Endothelial cell of umbilical vein (primary cell): Measurements from ENCODE around the gene MGST3. TPM values are rescaled to one million over a fixed set of nuclear protein-coding genes. Genes with fewer than 3 reads are reported as not detected.
A peak's percentile ranks its signal among the peaks of the same experiment; 100 is the strongest.

Source experiments
- BruUV-seq: library from RNA; stranded (reverse); fragments of 400-500 nt; replicated peaks from 2 replicates; lab custom pipeline; 2021; lab: Mats Ljungman, UMichigan
- CTCF ChIA-PET: fragments of 300-600, 350-600 bp; sonication (Branson Sonifier 250); formaldehyde crosslinking; loops from one replicate; lab custom pipeline; 2021; ENCODE audit warnings: antibody characterized with exemption, inconsistent platforms; lab: Charles Lee
- POLR2A ChIA-PET: fragments of 300-600, 350-600 bp; sonication (Branson Sonifier 250); formaldehyde crosslinking; loops from one replicate; lab custom pipeline; 2021; ENCODE audit warnings: antibody characterized with exemption, inconsistent platforms; lab: Charles Lee
- DNase-seq: peaks from one replicate; pipeline ENCODE4 v3.0.0-alpha.2; 2011; ENCODE audit warnings: low read depth, low spot score
- FAIRE-seq: peaks from 2 replicates; lab custom pipeline; 2011; peaks lifted over from hg19 to GRCh38; lab: Jason Lieb, UNC
- H2AFZ ChIP-seq: 2 replicates; pipeline ENCODE4 v1.6.0; 2012; ENCODE audit warnings: low read depth, low read length, control low read depth, inconsistent platforms
- H3K27ac ChIP-seq: 2 replicates; pipeline ENCODE4 v1.5.1; 2011; ENCODE audit warnings: low read depth, mild to moderate bottlenecking, control low read depth, low read length, moderate library complexity; ENCODE audit not compliant: insufficient read depth
- H3K27me3 ChIP-seq, 2 experiments: 2 replicates each; pipeline versions ENCODE4 v1.6.0 to v1.6.1; 2011; ENCODE audit warnings: low read length in 2 of 2, mixed read lengths in 1 of 2; ENCODE audit not compliant: control insufficient read depth in 2 of 2, insufficient read depth in 2 of 2
- H3K36me3 ChIP-seq, 2 experiments: 2 replicates in 1 of 2; 3 replicates in 1 of 2; pipeline ENCODE4 v1.5.1; 2011; ENCODE audit warnings: low read length in 2 of 2, mild to moderate bottlenecking in 1 of 2, moderate library complexity in 1 of 2; ENCODE audit not compliant: control insufficient read depth in 2 of 2, insufficient read depth in 2 of 2; ENCODE audit errors: extremely low read depth in 1 of 2
- H3K4me1 ChIP-seq: 3 replicates; pipeline ENCODE4 v1.5.1; 2011; ENCODE audit warnings: mild to moderate bottlenecking, low read length; ENCODE audit not compliant: control insufficient read depth, insufficient read depth; ENCODE audit errors: extremely low read depth
- H3K4me2 ChIP-seq: 2 replicates; pipeline ENCODE4 v1.6.1; 2011; ENCODE audit warnings: low read length, control low read depth, mixed read lengths; ENCODE audit not compliant: insufficient read depth
- H3K4me3 ChIP-seq, 3 experiments: fragments of 200-600 bp in 1 of 3; sonication (generic), shearing (Covaris generic) in 1 of 3; replicated peaks in 1 of 3; 2 replicates each; pipeline ENCODE4 v1.5.1; 2011 to 2016; ENCODE audit warnings: control low read depth in 3 of 3, low read length in 3 of 3, mild to moderate bottlenecking in 2 of 3, inconsistent platforms in 1 of 3, low read depth in 1 of 3, moderate library complexity in 1 of 3; ENCODE audit not compliant: insufficient read depth in 1 of 3
- H3K79me2 ChIP-seq: 2 replicates; pipeline ENCODE4 v1.6.0; 2012; ENCODE audit warnings: low read length, inconsistent platforms; ENCODE audit not compliant: control insufficient read depth, insufficient read depth
- H3K9ac ChIP-seq: replicated peaks from 2 replicates; pipeline ENCODE3; 2011; ENCODE audit warnings: low read length, control low read depth; ENCODE audit not compliant: insufficient read depth; ENCODE audit errors: extremely low read depth
- H3K9me1 ChIP-seq: replicated peaks from 3 replicates; pipeline ENCODE4 v1.6.0; 2011; ENCODE audit warnings: mild to moderate bottlenecking, low read length; ENCODE audit not compliant: control insufficient read depth, insufficient read depth; ENCODE audit errors: extremely low read depth
- H3K9me3 ChIP-seq: replicated peaks from 2 replicates; pipeline ENCODE4 v1.5.1; 2012; ENCODE audit warnings: low read length, inconsistent platforms; ENCODE audit not compliant: control insufficient read depth, insufficient read depth
- H4K20me1 ChIP-seq: replicated peaks from 2 replicates; pipeline ENCODE3; 2011; ENCODE audit warnings: mild to moderate bottlenecking, low read length; ENCODE audit not compliant: control insufficient read depth, insufficient read depth; ENCODE audit errors: extremely low read depth
- CTCF ChIP-seq, 2 donors: IDR thresholded peaks; 1 replicate in 1 of 2; 2 replicates in 1 of 2; pipeline ENCODE4 v1.5.1; 2011; ENCODE audit warnings: low read length in 2 of 2, mild to moderate bottlenecking in 2 of 2, moderate library complexity in 2 of 2, control low read depth in 1 of 2, inconsistent platforms in 1 of 2, low read depth in 1 of 2; ENCODE audit not compliant: insufficient read depth in 1 of 2; ENCODE audit errors: extremely low read depth in 1 of 2
- EZH2 ChIP-seq: IDR thresholded peaks from 2 replicates; pipeline ENCODE4 v1.6.1; 2012; ENCODE audit warnings: borderline replicate concordance, low read depth, mild to moderate bottlenecking, moderate library complexity, low read length, inconsistent platforms; ENCODE audit not compliant: severe bottlenecking
- FOS ChIP-seq: IDR thresholded peaks from 2 replicates; pipeline ENCODE4 v1.6.1; 2011; ENCODE audit warnings: mild to moderate bottlenecking, low read length, moderate library complexity, borderline replicate concordance; ENCODE audit not compliant: insufficient read depth
- GATA2 ChIP-seq: IDR thresholded peaks from 2 replicates; pipeline ENCODE4 v1.7.0; 2011; ENCODE audit warnings: low read depth, mild to moderate bottlenecking, moderate library complexity, mixed read lengths, low read length; ENCODE audit not compliant: insufficient read length, insufficient read depth
- JUN ChIP-seq: IDR thresholded peaks from 2 replicates; pipeline ENCODE4 v1.6.1; 2011; ENCODE audit warnings: borderline replicate concordance, low read depth; ENCODE audit not compliant: insufficient read length, insufficient read depth
- MAX ChIP-seq: IDR thresholded peaks from 2 replicates; pipeline ENCODE4 v1.6.1; 2011; ENCODE audit not compliant: insufficient read depth, insufficient read length
- MYC ChIP-seq: IDR thresholded peaks from one replicate; pipeline ENCODE4 v1.6.1; 2011; ENCODE audit warnings: mild to moderate bottlenecking, low read depth, low read length
- POLR2A ChIP-seq: IDR thresholded peaks from 2 replicates; pipeline ENCODE4 v1.6.1; 2012; ENCODE audit warnings: low read depth, mild to moderate bottlenecking, control low read depth, low read length
- dilution Hi-C: fragments of 300-500 bp; cut with MboI; formaldehyde crosslinking; loops from one replicate; pipeline ENCODE4 v1.15.0; 2019; ENCODE audit warnings: low sequenced_read_pairs; ENCODE audit not compliant: extremely low pct_ligation_motif_present
- intact Hi-C: fragments of 100-400 bp; cut with micrococcal nuclease; formaldehyde crosslinking; loops from one replicate; pipeline ENCODE4 v1.10.0; 2022
- polyA plus RNA-seq, 4 experiments: library from polyadenylated mRNA; depleted of rRNA in 3 of 4; stranded (reverse) in 3 of 4; unstranded in 1 of 4; fragments of >200 nt; gene quantifications; 2 replicates each; pipeline versions ENCODE4 v1.2.1 to v1.2.3, GENCODE V29; 2011 to 2012; ENCODE audit warnings: missing spikeins in 1 of 4
- total RNA-seq: library from RNA; stranded (reverse); gene quantifications from 2 replicates; pipeline ENCODE4 v1.2.3, GENCODE V29; 2021

Gene MGST3
- total and polyA plus RNA-seq, 2 donors (not counting 3 experiments of a cell fraction or from before 2014, with no cell fraction given) = 164 to 288 TPM

GRCh38 chr1:165662186-165662585 is 31.2 kb downstream of the MGST3 start:
- H3K4me2 ChIP-seq = no peak overlapping the region
- H3K9ac ChIP-seq = no peak overlapping the region
- H4K20me1 ChIP-seq = no peaks in the 10 kb centered on the region
- H3K9me3 ChIP-seq = no peaks in the 10 kb centered on the region
- no peaks in the 10 kb centered on the region for H3K9me1 ChIP-seq
- no peaks in the 10 kb centered on the region for H3K79me2 ChIP-seq
- TF ChIP-seq GATA2 = no peak
- TF ChIP-seq MAX = no peak
- no peak for TF ChIP-seq FOS
- no peak for TF ChIP-seq MYC
- no peak for TF ChIP-seq EZH2
- TF ChIP-seq JUN = no peak
- TF ChIP-seq POLR2A = no peak
- no peak overlapping the region for H3K27ac ChIP-seq
- DNase-seq = no peak
- ChIA-PET POLR2A (no interaction called here), CTCF (no interaction called here)
- no TSS peak for BruUV-seq
- peaks cover 5 to 15% of the 10 kb centered on the region in 2 experiments for H3K36me3 ChIP-seq
- no peaks in the 10 kb centered on the region for H3K27me3 ChIP-seq
- no peak overlapping the region for H2AFZ ChIP-seq
- intact Hi-C loops (no loop called here), dilution Hi-C loops (no loop called here)
- FAIRE-seq = peak; percentile 26
- H3K4me3 ChIP-seq = no peak overlapping the region
- H3K4me1 ChIP-seq = no peaks in the 10 kb centered on the region

- dilution Hi-C loops = no loop called here
- Histone ChIP-seq H3K36me3 (peaks cover 16 to 18% of the 10 kb centered on the region in 2 experiments), H2AFZ (no peak overlapping the region), H3K27ac (no peak overlapping the region), H4K20me1 (no peaks in the 10 kb centered on the region), H3K4me1 (no peaks in the 10 kb centered on the region), H3K9me1 (no peaks in the 10 kb centered on the region), H3K9me3 (no peaks in the 10 kb centered on the region), H3K27me3 (no peaks in the 10 kb centered on the region), H3K9ac (no peak overlapping the region), H3K79me2 (no peaks in the 10 kb centered on the region), H3K4me3 (no peak overlapping the region), H3K4me2 (no peak overlapping the region)
- intact Hi-C loops = no loop called here
- CTCF ChIA-PET = interaction anchor here (0.9 to 1.0 kb wide), 2 partner anchors 19 to 32 kb away, joined by 3 read pairs; partner anchors contain the start of gene ALDH9A1
- DNase-seq (no peak), FAIRE-seq (no peak)
- BruUV-seq = no TSS peak
- no peak for TF ChIP-seq POLR2A
- TF ChIP-seq GATA2 = no peak
- no peak for TF ChIP-seq JUN
- no peak for TF ChIP-seq CTCF (IDR thresholded peaks at IDR 0.05; ENCODE audit: extremely low read depth in 1 of 2, insufficient read depth in 1 of 2, low read depth in 1 of 2, low read length in 2 of 2)
- no peak for TF ChIP-seq EZH2
- POLR2A ChIA-PET = no interaction called here
These were observed 35.3 kb downstream of the MGST3 start for GRCh38 chr1:165666152-165666825.
